ENCODE measurements around the gene CLC. TPM values are rescaled to one million over a fixed set of nuclear protein-coding genes. Genes with fewer than 3 reads are reported as not detected.

The CLC gene
- total RNA-seq, 4 donors from 2014 or later = not detected

DNA sequence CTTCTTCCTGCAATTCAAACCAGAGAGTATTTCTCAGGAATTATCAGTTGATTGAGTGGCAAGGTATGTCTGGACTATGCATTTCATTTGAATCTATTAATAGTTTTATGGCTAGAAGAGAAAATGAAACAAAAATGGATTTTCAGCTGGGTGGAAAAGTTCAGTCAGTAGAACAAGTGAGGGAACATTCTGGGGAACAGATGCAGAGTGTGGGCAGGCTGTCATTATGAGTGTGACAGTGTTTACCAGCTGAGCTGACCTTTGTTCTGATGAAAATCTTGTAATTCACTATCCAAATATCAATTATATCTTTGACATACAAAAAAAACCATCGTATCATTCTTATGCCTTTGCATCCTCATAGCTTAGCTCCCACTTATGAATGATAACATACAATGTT, 2.6 kb upstream of the CLC start:
- ATAC-seq = no peak
- Histone ChIP-seq H3K4me1 (no peaks in the 10 kb centered on the region), H3K27ac (no peak overlapping the region), H3K36me3 (no peaks in the 10 kb centered on the region), H3K4me3 (no peak overlapping the region), H3K9me3 (no peaks in the 10 kb centered on the region), H3K27me3 (peaks cover 20% of the 10 kb centered on the region)
- WGBS, 2 donors (ENCODE audit: low coverage in 1 of 2) = 80 to 100% methylated on average over 1 of the region's 1 CpG
- no peak for TF ChIP-seq POLR2A (IDR thresholded peaks at IDR 0.05)
- TF ChIP-seq, protein P1, sequence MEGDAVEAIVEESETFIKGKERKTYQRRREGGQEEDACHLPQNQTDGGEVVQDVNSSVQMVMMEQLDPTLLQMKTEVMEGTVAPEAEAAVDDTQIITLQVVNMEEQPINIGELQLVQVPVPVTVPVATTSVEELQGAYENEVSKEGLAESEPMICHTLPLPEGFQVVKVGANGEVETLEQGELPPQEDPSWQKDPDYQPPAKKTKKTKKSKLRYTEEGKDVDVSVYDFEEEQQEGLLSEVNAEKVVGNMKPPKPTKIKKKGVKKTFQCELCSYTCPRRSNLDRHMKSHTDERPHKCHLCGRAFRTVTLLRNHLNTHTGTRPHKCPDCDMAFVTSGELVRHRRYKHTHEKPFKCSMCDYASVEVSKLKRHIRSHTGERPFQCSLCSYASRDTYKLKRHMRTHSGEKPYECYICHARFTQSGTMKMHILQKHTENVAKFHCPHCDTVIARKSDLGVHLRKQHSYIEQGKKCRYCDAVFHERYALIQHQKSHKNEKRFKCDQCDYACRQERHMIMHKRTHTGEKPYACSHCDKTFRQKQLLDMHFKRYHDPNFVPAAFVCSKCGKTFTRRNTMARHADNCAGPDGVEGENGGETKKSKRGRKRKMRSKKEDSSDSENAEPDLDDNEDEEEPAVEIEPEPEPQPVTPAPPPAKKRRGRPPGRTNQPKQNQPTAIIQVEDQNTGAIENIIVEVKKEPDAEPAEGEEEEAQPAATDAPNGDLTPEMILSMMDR (IDR thresholded peaks at IDR 0.05) = no peak
- no peak for TF ChIP-seq EP300 (IDR thresholded peaks at IDR 0.05)
- TF ChIP-seq POLR2AphosphoS5 (IDR thresholded peaks at IDR 0.05) = no peak

DNA sequence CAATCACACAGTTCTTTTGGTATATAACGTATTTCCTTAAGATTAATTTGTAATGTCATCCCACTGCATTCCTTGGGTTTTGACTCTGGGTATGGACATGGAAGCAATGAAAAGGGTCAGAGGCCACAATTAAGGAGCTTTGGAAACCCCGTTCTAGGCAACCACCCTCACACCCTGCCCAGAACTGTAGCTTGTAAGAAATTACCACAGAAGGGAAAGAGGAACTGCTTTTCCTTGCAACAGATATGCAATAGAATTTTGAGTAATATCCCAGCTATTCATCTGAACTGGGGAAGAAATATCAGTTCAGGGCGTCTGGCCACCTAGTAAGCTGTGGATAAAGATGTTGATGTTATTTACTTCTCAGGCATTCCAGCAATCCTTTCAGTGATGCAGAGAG, 985 bp upstream of the CLC start:
- no peaks in the 10 kb centered on the region for H3K36me3 ChIP-seq
- H3K4me3 ChIP-seq = no peak overlapping the region
- WGBS, 2 donors (ENCODE audit: low coverage in 1 of 2) = 32 to 44% methylated on average over 3 of the region's 3 CpGs
- peaks cover 32% of the 10 kb centered on the region for H3K27me3 ChIP-seq
- H3K9me3 ChIP-seq = no peaks in the 10 kb centered on the region
- TF ChIP-seq EP300 (IDR thresholded peaks at IDR 0.05) (no peak), POLR2AphosphoS5 (IDR thresholded peaks at IDR 0.05) (no peak), POLR2A (IDR thresholded peaks at IDR 0.05) (no peak)
- TF ChIP-seq, protein P1 (IDR thresholded peaks at IDR 0.05) = no peak
- no peak overlapping the region for H3K27ac ChIP-seq
- ATAC-seq = no peak
- H3K4me1 ChIP-seq = no peaks in the 10 kb centered on the region

DNA sequence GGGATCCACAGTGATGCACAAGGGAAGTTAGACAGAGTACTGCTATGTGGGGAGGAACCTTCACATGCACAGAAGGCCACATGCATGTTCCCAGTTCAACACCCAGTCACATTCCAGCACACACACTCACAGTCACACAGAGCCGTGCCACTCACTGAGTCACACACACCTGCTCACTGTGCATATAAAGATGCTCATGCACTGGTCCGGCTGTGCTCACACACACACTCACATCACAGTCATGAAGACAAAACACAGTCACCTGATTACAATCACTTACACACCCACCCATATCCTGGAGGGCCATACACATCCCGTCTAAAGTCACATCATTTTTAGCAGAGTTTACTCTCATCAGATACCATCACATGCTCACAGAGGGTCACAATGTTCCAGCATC, 478 bp downstream of the CLC start:
- 73 to 76% methylated on average over 2 of the region's 3 CpGs for WGBS, 2 donors (ENCODE audit: low coverage in 1 of 2)
- H3K36me3 ChIP-seq = no peaks in the 10 kb centered on the region
- no peaks in the 10 kb centered on the region for H3K9me3 ChIP-seq
- H3K27ac ChIP-seq = no peak overlapping the region
- H3K27me3 ChIP-seq = peaks cover 22% of the 10 kb centered on the region
- H3K4me3 ChIP-seq = no peak overlapping the region
- H3K4me1 ChIP-seq = no peaks in the 10 kb centered on the region
- no peak for ATAC-seq
- TF ChIP-seq, protein P1 (IDR thresholded peaks at IDR 0.05) = no peak
- no peak for TF ChIP-seq POLR2AphosphoS5 (IDR thresholded peaks at IDR 0.05)
- TF ChIP-seq EP300 (IDR thresholded peaks at IDR 0.05) = no peak
- no peak for TF ChIP-seq POLR2A (IDR thresholded peaks at IDR 0.05)

DNA sequence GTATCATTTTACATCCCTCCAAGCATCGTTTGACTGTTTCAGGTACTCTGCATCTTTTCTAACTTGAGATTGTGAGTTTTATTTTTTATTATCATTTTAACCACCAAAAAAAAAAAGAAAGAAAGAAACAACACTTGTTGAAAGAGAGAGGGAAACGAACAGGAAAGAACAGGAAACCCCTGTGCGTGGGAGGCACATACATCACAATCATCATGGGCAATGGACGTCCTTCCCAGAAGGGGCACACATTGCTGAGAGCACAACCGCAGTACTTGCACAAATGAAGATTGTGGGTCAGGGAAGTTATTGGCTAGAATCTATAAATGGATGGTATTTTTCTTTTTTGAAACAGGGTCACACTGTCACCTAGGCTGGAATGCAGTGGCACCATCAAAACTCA, 1.7 kb downstream of the CLC start:
- TF ChIP-seq EP300 (IDR thresholded peaks at IDR 0.05) = no peak

DNA sequence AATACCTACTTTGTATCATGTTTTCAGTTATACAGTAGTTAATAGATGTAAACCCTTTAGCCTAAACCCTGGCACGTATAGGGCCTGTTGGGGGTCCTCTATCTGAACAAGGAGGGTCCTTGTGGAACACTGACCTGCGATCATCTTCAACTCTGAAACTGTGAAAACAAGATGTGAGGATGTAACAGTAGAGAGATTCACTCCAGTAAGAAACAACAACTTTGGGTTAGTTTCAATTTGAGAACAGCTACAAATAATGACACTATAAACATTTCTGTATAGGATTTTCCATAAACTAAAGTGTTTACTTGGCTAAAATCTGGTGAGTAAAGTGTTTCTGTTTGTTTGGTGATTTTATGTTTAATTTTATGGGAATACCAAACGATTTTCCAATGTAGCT, 2.1 kb downstream of the CLC start:
- H3K27ac ChIP-seq = no peak overlapping the region
- H3K9me3 ChIP-seq = no peaks in the 10 kb centered on the region
- H3K4me1 ChIP-seq = no peaks in the 10 kb centered on the region

More for the DNA sequence above, 1.7 kb downstream of the CLC start:
- Histone ChIP-seq H3K9me3 (no peaks in the 10 kb centered on the region), H3K27ac (no peak overlapping the region), H3K27me3 (peaks cover 22% of the 10 kb centered on the region), H3K4me3 (no peak overlapping the region), H3K4me1 (no peaks in the 10 kb centered on the region), H3K36me3 (no peaks in the 10 kb centered on the region)
- 60 to 61% methylated on average over 5 of the region's 5 CpGs for WGBS, 2 donors (ENCODE audit: low coverage in 1 of 2)
- no peak for ATAC-seq

More for the DNA sequence above, 2.1 kb downstream of the CLC start:
- Histone ChIP-seq H3K4me3 (no peak overlapping the region), H3K27me3 (peaks cover 22% of the 10 kb centered on the region), H3K36me3 (no peaks in the 10 kb centered on the region)
- no peak for ATAC-seq
- TF ChIP-seq, protein P1 (IDR thresholded peaks at IDR 0.05) = no peak
- TF ChIP-seq POLR2AphosphoS5 (IDR thresholded peaks at IDR 0.05) (no peak), EP300 (IDR thresholded peaks at IDR 0.05) (no peak), POLR2A (IDR thresholded peaks at IDR 0.05) (no peak)
- WGBS, 2 donors (ENCODE audit: low coverage in 1 of 2) = 50 to 55% methylated on average over 3 of the region's 3 CpGs

All from gastroesophageal sphincter (tissue), 4 donors.